Left ventricle myocardium inferior (tissue), 1 donor: Measurements from ENCODE around the gene CACNA1C. TPM values are rescaled to one million over a fixed set of nuclear protein-coding genes. Genes with fewer than 3 reads are reported as not detected.

Experiments used
- DNase-seq: peaks from one replicate; pipeline ENCODE4 v3.0.0-alpha.2; 2020
- H3K27ac ChIP-seq: fragments of 200-600 bp; replicated peaks from 2 replicates; pipeline ENCODE4 v1.8.0; 2021
- H3K27me3 ChIP-seq: fragments of 200-600 bp; 2 replicates; pipeline ENCODE4 v1.8.0; 2021; ENCODE audit warnings: low read depth
- H3K36me3 ChIP-seq: fragments of 200-600 bp; 2 replicates; pipeline ENCODE4 v1.8.0; 2021
- H3K4me1 ChIP-seq: fragments of 200-600 bp; 2 replicates; pipeline ENCODE4 v1.8.0; 2021
- H3K4me3 ChIP-seq: fragments of 200-600 bp; 2 replicates; pipeline ENCODE4 v1.8.0; 2021; ENCODE audit warnings: mild to moderate bottlenecking, moderate library complexity
- H3K9me3 ChIP-seq: fragments of 200-600 bp; replicated peaks from 2 replicates; pipeline ENCODE4 v1.8.0; 2021
- CTCF ChIP-seq: fragments of 200-600 bp; IDR thresholded peaks from 2 replicates; pipeline ENCODE4 v1.8.0; 2021; ENCODE audit warnings: antibody characterized with exemption, mild to moderate bottlenecking, borderline replicate concordance
- intact Hi-C: fragments of 100-400 bp; cut with micrococcal nuclease; formaldehyde crosslinking; loops from one replicate; pipeline ENCODE4 v1.11.0; 2022
- total RNA-seq: library from RNA; stranded (reverse); fragmentation: NEBNext Ultra II Directional; extraction: Animal tissue kit (Norgen Biotek cat#: 25700); gene quantifications from one replicate; pipeline ENCODE4 v1.2.1, GENCODE V29; 2021
- donor health status: DM: no; HTN: yes; CAD: no; lungs with severe emphysema.

Gene CACNA1C
- total RNA-seq, 1 donor from 2014 or later: 137 TPM

GRCh38 chr12:2160043-2160442, 107.3 kb downstream of the CACNA1C start:
- Histone ChIP-seq H3K9me3 (no peaks in the 10 kb centered on the region), H3K4me1 (peaks cover 89% of the 10 kb centered on the region), H3K27me3 (no peaks in the 10 kb centered on the region), H3K4me3 (no peak overlapping the region), H3K27ac (peak overlapping the region; percentile 85), H3K36me3 (no peaks in the 10 kb centered on the region)
- no peak for DNase-seq
- intact Hi-C loops: no loop called here
- no peak for TF ChIP-seq CTCF

- DNase-seq: peak; percentile 81
- H3K27ac ChIP-seq: peak overlapping the region; percentile 85
- H3K4me3 ChIP-seq: no peak overlapping the region
- no peak for TF ChIP-seq CTCF
- H3K36me3 ChIP-seq: no peaks in the 10 kb centered on the region
- peaks cover 5% of the 10 kb centered on the region for H3K9me3 ChIP-seq
- H3K4me1 ChIP-seq: peaks cover 80% of the 10 kb centered on the region
- H3K27me3 ChIP-seq: no peaks in the 10 kb centered on the region
- intact Hi-C loops: no loop called here
Measured at GRCh38 chr12:2161473-2161872, 108.7 kb downstream of the CACNA1C start.

GRCh38 chr12:2163177-2163941, 110.6 kb downstream of the CACNA1C start:
- H3K36me3 ChIP-seq: peaks cover 11% of the 10 kb centered on the region
- H3K4me3 ChIP-seq: no peak overlapping the region
- peak overlapping the region; percentile 85 for H3K27ac ChIP-seq
- H3K27me3 ChIP-seq: no peaks in the 10 kb centered on the region
- H3K9me3 ChIP-seq: peaks cover 19% of the 10 kb centered on the region
- intact Hi-C loops: no loop called here
- DNase-seq: peak; percentile 89
- peak; percentile 14 for TF ChIP-seq CTCF
- peaks cover 76% of the 10 kb centered on the region for H3K4me1 ChIP-seq

- H3K4me3 ChIP-seq: no peak overlapping the region
- TF ChIP-seq CTCF: no peak
- H3K9me3 ChIP-seq: peaks cover 19% of the 10 kb centered on the region
- no peak for DNase-seq
- H3K27ac ChIP-seq: peak overlapping the region; percentile 85
- intact Hi-C loops: no loop called here
- peaks cover 11% of the 10 kb centered on the region for H3K36me3 ChIP-seq
- no peaks in the 10 kb centered on the region for H3K27me3 ChIP-seq
- peaks cover 81% of the 10 kb centered on the region for H3K4me1 ChIP-seq
Measured at GRCh38 chr12:2165021-2165420, 112.2 kb downstream of the CACNA1C start.

GRCh38 chr12:2165927-2166326, 113.1 kb downstream of the CACNA1C start:
- Histone ChIP-seq H3K36me3 (peaks cover 11% of the 10 kb centered on the region), H3K4me3 (no peak overlapping the region), H3K4me1 (peaks cover 81% of the 10 kb centered on the region), H3K27ac (peak overlapping the region; percentile 85), H3K27me3 (no peaks in the 10 kb centered on the region), H3K9me3 (peaks cover 19% of the 10 kb centered on the region)
- no peak for TF ChIP-seq CTCF
- intact Hi-C loops: no loop called here
- DNase-seq: no peak
